ENCODE measurements around the gene PRL. TPM values are rescaled to one million over a fixed set of nuclear protein-coding genes. Genes with fewer than 3 reads are reported as not detected.
A peak's percentile ranks its signal among the peaks of the same experiment; 100 is the strongest.

PRL gene
- total RNA-seq, 1 experiment from 2014 or later = not detected

DNA sequence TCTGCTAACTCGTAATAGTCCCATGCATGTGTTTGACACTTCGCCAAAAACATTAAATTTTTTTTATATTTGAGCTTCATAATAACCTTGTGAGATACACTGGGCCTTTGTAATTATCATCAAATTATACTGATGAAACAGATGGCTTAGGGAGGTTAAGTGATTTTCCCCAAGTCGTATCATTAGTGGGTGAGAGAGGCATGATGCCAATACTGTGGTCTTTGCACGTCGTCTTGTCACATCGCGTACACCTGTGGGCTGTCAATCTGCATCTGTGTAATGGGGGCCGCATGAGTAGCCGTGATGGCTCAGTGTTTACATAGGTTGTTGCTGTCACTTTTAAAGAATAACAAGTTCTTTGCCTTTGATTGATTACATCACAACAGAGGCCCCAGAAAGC is 1.7 kb downstream of the PRL start:
- DNase-seq (ENCODE audit: low read depth) = no peak

DNA sequence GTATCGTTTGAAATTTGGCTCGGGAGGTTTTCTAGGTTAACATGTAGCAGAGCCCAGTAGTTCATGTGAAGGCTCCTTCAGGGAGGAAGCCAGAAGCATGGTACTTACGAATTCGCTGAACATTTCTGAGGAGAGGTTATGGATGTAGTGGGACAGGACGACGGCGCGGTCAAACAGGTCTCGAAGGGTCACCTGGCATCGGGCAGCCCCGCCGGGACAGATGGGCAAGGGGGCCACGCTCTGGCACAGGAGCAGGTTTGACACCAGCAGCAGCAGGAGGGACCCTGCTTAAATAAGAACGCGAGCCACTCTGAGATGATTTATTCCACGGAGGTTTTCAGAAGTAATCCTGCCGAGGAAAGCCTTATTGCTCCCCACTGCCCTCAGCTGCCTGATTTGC is 2.5 kb downstream of the PRL start:
- DNase-seq (ENCODE audit: low read depth) = no peak

DNA sequence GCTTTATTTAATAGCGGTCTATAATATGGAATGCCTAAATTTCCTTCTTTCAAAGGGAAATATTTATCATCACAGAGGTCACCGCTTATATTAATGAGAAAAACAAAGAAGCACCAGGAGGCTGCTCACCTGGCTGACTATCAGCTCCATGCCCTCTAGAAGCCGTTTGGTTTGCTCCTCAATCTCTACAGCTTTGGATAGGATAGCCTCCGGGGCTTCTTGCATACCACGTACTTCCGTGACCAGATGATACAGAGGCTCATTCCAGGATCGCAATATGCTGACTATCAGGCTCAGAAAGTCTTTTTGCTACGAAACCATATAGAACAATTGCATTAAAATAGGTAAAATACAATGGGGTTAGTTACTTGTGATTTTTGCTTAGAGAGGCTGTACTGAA is 6.8 kb downstream of the PRL start:
- no peak for DNase-seq (ENCODE audit: low read depth)

DNA sequence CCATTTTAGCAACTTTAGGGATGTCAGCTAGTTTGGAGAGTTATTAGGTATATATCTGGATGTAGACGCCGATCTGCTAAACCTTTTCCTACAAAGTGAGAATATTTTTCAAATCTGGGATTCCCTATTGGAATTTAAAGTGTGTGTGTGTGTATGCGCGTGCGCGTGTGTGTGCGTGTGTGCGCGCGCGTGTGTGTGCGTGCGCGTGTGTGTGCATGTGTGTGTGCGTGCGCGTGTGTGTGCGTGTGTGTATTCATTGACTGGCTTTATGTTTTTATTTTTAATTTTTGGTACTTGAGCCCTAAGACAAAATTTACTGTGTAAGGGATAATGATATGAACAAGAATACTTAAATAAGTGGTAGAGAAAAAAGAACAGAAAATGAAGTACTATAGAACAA is 8.1 kb downstream of the PRL start:
- DNase-seq (ENCODE audit: low read depth) = no peak

DNA sequence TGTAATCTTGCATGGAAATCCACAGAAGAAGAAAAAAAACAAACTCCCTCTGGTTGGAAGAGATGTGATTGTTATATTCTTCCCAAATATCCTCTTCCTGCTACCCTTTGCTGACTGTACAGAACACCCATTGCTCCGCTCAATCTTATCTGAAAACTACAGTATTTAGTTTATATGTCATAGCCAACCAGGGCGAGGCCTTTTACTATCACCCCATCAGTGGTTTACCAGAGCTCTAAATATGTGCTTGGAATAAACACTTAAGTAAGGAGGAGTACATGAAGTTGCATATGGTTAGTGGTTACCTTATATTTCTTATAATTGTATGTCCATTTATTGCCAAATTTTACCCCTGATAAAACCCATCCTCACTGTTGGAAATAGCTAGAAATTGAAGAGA is 12.2 kb downstream of the PRL start:
- no peak for DNase-seq (ENCODE audit: low read depth)

DNA sequence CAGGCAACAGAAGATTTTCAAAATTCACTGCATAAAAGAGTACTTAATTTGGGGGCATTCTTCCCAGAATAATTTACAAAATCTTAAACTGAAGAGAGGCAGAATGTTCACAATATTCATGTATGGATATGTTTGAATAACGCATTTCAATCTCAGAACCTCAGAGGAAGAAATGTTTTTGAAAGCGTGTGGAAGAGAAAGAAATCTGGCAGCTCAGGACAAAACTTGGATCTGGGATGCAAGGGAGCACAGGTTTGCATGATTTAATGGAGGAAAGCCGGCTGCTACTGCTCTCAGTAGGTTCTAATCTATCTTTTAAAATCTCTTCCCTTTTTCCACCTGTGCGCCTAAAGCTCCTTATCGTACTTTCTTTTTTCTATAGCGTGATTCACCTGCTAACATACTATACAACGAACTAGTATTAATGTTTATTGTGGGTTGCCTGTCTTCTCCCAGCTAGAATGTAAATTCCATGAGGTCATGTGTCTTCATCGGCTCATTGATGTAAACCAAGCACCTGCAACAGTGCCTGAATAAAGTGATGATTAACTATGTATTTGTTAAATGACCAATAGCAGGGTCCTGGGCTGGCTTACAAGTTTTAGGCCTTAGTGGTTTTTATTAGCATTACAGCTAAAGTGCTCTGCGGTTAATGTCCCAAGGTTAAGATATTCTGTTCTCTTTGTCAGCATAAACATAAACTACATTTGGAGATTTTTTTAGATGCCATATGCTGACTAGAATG is 15.3 kb downstream of the PRL start:
- no peak for DNase-seq (ENCODE audit: low read depth)

DNA sequence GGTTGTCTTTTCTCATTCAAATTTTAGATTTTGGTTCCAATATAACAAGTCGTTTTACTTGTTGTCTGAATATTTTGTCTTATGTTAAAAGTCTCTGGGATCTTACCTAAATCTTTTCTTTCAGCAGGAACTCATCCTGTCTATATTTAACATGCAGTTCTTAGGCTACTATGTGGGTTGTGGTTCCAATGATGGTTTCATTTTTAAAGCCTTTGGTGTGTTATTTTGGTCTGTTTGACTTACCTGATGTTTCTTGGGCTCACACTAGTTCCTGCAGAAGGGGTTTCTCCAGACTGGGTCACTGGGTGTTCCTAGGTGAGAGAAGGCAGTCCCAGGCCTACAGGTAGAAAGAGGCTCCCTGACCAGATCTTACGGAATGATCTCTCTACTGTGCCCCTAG is 17.4 kb downstream of the PRL start:
- DNase-seq (ENCODE audit: low read depth) = no peak

DNA sequence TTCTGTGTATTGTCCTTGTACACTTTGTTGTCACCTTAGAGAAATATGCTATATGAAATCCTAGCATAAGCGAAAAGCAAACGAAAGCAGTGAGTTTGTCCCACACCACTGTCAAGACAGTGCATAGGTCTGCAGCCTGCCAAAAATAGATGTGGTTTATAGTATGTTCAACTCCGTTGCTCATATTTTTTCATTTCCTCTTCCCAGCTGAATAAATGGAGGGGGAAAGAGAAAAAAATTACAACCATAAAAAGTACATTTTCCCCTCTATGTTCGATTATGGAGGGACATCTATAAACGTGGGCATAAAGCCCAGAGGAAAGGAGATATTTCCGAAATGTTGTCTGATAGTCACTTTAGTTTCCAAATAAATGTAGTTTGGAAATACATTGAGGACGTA is 25.8 kb downstream of the PRL start:
- DNase-seq (ENCODE audit: low read depth) = no peak

DNA sequence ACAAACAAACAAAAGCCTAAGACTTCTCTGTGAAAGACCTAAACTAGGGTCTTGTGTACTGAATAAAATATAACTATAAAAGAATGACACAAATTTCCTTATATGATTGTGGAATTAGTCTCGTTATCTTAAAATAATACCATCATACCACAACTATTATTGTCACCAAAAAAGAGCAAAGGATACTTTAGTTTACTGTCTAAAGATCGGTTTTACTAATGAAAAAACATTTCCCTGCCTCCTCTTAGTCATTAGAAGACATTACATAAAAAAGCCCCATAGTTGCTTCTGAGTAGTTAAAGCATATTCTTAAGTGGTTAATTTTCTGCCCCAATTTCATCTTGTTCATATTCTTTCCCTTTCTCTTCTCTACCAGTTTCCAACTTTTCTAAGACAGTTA is 33.1 kb downstream of the PRL start:
- no peak for DNase-seq (ENCODE audit: low read depth)

DNA sequence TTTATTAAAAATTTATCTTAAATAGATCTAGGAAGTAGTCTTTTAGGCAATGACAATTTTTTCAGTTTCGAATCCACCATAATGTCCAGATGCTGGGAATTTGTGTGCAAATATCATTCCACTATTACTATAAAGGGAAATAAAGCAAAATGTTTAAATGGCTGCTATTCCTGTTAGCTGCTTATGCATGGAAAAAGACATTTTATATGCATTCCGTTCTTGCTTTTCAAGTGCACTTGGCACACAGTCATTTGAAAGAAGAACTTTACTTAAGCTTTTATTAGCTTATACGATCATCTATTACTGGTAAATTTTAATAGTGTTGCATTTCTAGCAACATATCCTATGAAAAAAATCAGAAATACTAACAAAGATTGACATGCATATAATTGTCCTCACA is 42.0 kb downstream of the PRL start:
- no peak for DNase-seq (ENCODE audit: low read depth)

DNA sequence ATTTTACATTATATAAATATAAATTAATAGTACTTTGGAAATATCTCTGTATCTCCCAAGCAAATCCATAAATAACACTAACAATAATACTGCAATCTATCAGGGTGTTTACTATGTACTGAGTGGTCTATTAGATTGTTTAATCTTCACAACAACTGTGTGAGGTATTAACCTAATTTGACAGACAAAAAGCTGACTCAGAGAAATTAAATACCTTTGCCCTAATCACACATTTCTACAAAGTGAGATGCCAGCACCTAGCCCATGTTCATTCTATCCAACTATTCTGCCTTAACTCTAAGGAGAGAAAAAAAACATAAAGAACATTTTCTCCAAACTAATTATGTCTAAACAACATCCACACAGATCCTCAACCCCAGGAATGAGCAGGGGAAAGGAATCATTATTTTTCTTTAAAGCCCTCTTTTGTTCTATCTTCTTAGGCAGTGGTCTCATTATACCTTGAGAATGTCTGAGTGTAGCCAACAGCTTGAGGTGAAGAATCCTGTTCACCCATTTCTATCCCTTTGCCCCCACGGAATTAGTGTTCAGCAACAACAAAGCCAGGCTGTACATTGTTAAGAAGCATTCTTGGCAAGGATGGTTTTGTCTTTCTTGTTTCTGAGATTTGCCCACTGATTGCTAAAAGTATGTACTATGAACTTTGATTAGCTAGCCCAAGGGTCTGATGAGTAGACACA is 42.7 kb downstream of the PRL start:
- DNase-seq (ENCODE audit: low read depth) = no peak

DNA sequence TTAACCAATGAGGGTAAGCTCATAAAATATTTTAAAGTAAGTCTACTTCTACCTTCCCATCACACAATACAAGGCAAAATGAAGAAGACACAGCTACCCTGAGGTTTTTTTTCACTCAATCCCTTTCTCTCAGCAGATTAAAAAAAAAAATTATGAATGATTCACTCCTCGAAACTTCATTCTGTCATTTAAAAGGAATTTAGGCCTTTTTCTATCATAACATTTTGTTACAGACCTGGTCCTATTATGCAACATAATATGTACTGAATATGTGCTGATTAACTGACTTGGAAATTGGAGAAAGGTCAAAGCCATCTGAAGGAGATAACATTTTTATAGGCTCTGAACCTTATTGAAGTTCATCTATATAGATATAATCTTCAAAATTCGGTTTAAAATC is 45.5 kb downstream of the PRL start:
- DNase-seq (ENCODE audit: low read depth) = peak; percentile 28

DNA sequence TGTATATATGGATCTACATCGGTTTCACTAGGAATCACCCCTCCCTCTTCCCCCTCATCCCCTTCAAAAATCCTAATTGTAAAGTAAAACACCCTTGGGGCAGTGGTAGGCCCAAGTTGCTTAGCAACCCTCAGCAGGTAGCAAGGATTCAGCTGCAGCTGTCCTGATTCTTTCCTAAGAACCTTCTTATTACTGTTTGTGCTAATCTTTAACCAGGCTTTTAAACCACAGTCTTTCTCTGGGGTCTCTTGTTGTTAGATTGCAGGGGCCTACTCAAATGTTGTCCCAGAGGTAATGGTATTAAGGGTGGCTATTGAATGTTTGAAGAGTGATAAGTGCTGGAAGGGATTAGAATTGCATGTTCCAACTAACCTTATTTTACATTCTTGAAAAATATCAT is 46.4 kb downstream of the PRL start:
- no peak for DNase-seq (ENCODE audit: low read depth)

DNA sequence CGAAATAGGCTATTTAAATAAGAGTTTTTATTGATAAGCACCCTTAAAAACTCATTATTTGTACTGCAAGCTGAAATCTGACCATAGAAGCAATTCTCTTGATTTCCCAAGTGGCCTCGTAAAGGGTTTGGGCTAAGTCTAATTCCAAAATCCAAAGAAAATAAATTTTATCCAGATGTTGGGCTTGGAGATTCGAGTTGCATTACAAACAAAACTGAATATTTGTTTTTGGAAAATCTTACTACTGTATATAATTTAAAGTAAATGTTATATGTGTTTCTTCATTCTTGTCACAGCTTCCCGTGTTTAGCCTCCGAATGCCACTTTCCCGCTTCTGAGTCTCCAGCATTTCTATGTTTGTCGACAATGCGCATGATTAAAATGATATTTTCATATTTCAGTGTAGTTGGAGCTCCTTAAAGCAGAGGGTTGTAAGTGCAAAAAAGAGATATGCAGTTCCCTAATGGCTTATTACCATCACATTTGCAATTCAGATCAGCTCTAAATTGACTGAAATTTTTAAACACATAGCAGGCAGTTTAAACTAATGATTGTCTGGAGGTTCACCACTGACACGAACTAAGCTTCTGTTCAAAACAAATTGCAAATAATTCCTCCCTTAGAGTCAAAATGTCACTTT is 47.0 kb downstream of the PRL start:
- no peak for DNase-seq (ENCODE audit: low read depth)

DNA sequence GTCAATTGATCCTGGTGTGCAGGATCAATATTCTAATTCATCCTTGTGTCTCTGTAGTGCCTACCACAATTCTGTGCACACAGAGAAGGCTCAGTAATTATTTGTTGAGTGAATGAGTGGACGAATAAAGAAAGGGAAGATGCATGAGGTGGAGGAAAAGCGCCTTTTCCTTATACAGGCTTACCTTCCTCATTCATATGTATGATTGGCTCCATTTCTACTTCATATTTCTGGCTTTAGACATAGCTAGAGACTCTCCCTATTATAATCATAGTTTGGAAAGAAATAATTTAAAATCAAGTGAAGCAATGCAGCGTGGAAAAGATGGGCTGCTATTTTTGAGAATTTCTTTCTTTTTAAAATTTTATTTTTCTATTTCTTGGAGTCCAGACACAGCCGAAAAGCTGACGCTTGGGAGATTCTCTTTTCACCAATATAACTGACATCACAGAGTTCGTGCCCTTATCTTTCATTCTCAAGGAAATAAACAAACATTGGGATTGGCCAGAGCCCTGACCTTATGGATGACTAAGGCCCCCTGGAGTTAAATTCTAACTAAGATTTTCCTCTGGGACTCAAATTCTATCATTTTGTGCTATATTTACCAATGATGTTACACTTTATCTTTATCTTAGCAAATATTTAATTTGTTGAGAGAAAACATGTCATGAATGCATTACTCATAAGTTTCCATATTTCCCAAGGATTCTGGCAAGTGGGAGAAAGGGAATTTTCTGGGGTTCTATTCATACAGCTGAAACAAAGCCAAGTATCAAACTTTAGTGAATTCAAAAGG is 48.1 kb downstream of the PRL start:
- DNase-seq (ENCODE audit: low read depth) = peak; percentile 54

DNA sequence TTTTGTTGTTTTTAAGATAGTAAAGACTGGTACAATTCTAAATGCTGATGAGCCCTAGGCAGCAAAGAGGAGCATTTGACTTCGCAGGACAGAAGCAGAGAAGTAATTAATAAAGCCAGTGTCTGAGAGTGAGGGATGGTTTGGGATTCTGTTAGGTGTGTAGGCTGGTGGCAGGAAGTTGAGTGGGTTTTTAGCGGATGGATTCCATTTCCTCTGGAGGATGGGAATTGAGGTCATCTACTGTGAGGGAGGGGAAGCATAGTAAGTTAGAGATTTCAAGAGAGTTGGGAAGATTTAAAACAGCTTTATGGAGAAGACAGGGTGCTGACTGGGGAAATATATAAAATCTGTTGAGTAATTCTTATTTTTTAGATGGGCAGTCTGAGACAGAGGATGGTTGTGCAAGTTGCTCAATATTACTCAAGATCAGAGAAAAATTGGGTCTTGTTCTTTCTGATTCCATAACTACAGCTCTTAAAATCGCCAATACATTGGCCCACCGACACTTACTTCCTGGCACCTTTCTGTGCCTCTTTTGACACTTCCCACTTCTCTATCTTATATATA is 48.8 kb downstream of the PRL start:
- DNase-seq (ENCODE audit: low read depth) = no peak

DNA sequence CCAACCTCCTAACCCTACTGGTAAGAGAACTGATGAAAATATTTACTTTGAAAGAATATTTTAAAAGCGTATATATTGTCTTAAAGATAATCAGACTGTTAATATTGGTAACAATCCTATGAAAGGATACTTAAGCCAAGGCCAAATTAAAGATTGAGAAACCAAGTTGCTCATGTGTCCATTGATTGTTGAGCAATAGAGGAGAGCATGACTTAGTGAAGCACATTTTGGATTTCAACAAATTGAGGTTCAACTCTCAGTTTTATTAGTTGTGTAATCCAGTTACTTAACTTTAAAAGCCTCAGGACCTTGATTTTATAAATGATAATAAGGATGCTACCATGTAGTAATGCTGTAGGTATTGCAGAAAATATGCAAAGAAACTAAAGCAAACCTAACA is 56.8 kb downstream of the PRL start:
- no peak for DNase-seq (ENCODE audit: low read depth)

DNA sequence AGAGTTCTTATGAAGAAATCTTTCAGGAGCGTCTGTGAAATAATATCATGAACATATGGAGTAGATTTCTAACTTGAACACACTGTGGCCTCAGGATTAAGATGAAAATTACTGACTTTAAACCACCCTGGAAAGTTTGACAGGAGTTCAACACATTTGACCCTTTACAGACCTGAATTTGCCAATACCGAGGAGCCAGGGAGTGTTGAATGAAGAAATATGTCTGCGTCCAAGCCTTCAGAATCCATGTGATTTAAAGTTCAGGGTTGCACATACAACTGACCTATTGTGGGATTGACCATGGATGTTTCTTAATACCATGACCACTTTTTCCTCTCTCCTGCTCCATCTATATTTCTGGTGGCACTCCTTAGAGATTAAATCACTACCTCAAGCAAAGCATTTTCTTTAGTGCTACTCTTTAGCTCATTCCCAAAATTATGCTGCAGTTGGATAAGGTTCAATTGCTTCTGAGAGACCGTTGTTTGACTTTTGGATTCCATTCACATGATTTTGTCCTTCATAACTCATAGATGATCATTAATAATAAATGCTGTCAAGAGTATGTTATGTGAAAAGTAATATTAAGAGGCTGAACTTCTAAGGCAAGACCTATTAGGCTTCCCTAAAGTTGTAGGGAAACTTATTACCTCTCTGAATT is 57.4 kb downstream of the PRL start:
- no peak for DNase-seq (ENCODE audit: low read depth)

DNA sequence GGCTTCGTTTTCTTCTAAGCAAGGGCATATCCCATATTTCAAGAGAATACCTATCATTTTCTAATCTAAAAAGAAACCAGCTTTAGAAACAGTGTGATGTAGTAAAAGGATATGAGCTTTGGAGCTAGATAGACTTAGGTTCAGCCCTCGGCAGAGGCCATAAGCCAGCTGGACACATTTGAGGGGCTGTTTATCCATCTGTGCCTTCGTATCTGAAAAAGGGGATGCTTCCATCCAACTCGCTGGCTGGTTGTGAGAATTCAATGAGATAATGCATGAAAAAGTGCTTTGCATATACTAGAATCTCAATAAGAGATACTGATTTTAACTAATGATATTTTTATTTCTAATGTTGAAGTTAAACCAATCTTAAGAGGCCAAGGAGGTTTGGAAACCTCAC is 58.0 kb downstream of the PRL start:
- DNase-seq (ENCODE audit: low read depth) = no peak

DNA sequence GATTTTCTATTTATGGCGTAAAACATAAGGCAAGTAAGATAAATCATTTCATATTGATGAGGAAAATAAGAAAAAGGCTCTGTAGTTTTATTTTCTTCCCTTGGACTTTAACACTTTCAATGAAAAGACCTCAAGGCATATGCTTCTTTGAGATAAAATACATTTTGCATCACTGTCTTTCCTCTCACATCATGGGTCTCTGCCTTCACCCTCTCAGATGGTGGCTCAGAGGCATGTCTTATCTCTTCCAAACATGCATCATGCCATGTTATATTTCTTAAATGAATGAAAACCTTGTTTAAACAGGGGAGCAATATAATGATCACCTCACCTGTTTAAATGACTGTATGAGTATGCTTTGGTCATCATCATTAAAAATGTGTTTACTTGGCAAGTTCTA is 59.3 kb downstream of the PRL start:
- DNase-seq (ENCODE audit: low read depth) = no peak

All from RPMI7951 (cell line).